GM19395 (cell line): ENCODE data around the gene GZF1.

ENCODE experiments used
- ATAC-seq: cut with Tn5 transposase; IDR thresholded peaks from one replicate; pipeline ENCODE4 v1.9.1; 2021; ENCODE audit warnings: mild to moderate bottlenecking, moderate library complexity; ENCODE audit not compliant: unreplicated experiment

The GZF1 gene

DNA sequence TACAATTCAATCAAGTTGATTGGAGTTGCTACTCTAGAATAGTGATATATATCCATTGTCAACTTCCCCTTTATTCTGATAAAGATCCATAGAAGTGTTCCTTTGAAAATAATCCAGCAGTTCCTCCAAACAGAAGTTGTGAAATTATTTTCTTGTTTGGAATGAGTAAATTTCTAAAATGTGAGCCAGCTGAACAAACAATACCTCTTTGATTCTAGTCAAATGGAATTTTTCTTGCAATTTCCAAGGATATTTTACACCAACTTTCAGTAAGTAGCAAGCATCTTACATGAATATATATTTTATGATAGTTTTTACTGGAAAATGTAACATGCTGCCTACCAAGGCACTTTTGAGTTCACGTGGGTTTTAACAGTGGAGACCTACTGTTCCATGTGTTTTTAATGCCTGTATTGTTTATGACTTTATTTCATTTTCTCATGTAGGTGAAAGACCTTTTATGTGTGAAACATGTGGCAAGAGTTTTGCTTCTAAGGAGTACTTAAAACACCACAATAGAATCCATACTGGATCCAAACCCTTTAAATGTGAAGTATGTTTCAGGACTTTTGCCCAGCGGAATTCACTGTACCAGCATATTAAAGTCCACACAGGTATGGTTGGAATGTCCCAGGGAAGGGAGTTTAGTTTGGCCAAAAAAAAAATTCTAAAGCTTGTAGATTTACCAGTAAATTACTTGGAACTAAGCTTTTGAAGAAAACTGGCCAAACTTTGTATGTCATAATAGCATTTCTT lies 6.5 kb downstream of the GZF1 start:
- ATAC-seq = no peak

DNA sequence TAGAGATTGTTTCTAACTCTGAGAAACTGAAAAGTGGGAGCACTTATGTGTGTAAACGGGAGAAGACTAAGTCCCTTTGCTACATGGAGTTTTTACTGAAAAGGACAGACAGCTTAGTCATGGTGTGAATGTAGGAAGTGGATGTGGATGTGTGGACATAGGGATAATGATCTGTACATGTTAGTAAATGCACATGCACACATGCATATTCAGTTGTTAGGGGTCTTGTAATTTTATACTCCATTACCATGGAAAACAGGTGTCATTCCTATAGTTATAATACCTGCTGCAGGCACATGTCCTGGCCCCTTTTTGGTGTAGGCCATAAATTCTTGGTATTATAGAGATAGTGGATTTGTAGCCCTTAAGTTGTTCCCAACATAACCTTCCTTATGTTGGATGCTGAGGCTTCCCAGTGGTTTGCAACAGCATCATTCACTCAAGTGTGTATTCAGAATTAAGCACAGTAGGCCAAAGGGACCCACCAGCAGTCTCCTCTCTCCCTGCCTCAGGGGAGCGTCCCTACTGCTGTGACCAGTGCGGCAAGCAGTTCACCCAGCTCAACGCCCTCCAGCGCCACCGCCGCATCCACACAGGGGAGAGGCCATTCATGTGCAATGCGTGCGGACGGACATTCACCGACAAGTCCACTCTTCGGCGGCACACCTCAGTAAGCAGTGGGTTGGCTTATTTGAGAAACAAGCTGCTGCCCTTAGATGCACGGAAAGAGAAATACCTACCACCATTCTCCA lies 7.3 kb downstream of the GZF1 start:
- no peak for ATAC-seq

DNA sequence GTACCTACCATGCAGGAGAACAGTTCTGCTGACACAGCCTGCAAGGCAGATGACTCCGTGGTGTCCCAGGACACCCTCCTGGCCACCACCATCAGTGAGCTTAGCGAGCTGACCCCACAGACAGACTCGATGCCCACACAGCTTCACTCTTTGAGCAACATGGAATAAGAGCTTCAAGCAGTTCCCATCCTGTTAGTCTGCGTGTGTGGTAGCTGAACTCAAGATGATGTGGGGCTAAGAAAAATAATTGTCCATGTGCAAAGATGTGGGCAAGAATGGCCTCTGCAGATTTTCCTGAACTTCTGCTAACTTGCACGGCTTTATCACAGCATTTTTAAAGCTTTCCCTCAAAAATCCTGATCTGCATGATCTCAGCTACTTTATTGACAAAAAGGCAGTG lies 8.3 kb downstream of the GZF1 start:
- no peak for ATAC-seq

DNA sequence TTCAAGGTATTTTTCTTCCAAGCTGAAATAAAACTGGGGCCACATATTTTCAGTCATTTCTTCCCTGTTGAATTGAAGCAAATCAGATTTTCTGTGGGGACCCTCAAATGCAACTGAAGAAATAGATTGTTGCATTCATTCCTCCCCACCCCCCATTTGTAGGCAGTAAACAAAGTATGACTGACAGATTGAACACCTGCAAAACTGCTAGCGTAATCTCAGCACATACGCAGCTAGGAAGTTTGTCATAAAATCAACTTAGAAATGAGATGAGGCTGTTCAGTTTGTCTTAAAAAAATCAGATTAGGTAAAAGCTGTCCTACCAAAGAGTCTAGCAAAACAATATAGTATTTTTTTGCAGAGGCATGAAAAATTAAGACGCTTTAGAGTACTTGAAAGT lies 8.9 kb downstream of the GZF1 start:
- ATAC-seq = no peak

- ATAC-seq = no peak
Measured at GRCh38 chr20:23371496-23371895, 9.5 kb downstream of the GZF1 start.

DNA sequence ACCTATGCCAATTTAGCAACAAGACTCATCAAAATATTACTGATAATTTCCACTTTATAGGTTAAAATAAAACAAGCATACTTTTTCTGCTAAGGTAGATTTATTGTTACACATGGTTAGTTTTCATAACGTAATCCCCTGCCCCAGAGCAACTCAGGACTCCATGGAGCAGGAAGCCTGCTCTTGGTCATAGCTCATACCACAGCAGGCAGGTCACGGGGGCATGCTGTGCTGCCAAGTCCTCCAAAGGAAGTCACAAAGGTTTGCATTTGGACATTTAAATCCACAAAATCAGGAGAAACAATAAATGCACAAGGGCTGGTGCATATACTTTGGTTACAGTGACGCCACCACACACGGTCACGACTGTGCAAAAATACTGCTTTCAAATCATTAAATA lies 12.5 kb downstream of the GZF1 start:
- ATAC-seq = no peak

DNA sequence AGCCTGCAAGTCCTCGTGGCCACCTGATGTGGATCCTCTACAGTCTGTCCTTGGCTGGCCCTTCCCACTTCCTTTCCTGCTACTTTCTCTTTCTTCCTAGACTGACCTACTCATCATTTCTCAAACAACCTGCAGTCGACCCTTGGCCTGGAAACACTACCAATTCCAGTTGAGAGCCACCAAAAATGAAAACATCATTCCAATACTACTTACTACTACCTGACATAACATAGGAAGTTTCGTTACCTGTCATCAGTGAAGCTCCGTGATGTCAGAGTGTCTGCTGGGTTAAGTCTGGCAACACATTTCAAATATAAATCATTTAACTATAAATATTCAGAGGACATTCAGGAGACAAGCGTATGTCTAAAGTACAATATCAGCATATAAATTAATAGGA lies 13.8 kb downstream of the GZF1 start:
- ATAC-seq = no peak

DNA sequence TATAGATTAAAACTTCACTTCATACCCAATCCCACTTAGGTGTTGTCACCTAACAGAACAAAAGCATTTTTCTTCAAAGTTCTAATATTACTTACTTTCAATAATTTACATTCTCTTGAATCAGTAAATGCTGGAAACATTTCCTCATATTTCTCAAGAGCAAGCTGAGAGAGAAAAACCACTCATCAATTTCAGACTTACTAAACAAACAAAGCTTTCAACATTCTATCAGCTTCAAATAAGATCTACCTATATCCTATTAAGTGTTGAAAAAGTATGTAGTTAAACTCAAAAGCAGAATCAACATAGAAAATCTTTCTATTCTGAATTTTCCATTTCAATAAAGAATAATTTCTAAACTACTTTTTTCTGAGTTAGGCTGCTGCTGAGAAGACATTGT lies 17.8 kb downstream of the GZF1 start:
- no peak for ATAC-seq

DNA sequence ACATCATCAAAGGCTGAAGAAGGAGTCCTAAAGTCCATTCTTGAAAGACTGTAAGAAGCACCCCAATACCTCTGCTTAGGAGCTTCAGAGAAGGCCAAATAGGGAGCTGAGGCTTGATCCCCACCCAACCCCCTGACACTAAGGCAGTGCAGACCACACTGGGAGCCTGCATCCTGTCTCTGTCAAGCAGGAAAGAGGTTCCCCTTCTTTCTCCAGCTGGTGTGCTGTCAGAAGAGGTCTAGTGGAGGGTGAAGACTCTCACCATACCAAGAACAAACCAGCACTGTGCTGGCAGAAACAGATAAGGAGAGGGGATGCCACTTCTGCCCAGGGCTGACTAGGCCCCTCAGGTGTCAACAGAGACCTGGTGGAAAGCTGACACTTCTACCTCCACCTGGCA lies 19.9 kb downstream of the GZF1 start:
- no peak for ATAC-seq

DNA sequence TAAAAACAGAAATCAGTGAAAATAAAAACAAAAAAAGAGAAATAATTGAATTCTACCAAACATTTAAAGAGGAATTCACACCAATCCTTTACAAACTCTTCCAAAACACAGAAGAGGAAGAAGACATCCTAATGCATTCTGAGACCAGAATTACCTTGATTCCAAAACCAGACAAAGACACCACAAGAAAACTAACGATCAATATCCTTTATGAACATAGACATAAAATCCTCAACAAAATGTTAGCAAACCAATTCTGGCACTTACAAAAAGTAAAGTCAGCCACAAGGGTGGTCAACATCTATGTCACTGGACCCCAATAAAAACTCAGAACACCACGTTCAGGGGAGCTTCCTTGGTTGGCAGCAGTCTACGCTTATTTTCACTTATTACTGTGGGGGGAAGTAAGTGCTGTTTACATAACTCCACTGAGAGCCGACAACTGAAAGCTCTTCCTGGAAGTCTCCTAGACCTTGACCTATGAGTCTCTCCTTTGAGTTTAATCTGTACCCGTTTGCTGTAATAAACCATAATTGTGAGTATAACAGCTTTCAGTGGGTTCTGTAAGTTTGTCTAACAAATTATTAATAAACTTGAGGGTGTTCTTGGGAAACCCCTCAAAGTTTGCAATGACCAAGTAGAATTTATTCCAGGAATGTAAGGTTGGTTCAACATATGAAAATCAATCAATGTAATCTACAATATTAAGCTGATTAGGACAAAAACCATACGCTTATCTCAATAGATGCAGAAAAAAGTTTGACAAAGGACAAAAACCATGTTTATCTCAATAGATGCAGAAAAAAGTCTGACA lies 24.5 kb downstream of the GZF1 start:
- ATAC-seq = no peak

DNA sequence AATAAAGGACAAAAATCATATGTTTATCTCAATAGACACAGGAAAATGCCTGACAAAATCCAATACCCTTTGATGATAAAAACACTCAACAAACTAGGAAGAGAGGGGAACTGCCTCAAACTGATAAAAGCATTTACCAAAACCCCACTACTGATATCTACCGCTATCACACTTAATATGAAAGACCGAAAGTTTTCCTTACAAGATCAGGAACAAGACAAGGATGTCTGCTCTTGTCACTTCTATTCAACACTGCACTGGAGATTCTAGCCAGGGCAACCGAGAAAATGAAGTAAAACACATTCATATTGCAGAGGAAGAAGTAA lies 25.1 kb downstream of the GZF1 start:
- ATAC-seq = no peak

- ATAC-seq = no peak
Measured at GRCh38 chr20:23390091-23390774, 28.3 kb downstream of the GZF1 start.

- no peak for ATAC-seq
Measured at GRCh38 chr20:23391707-23392310, 29.8 kb downstream of the GZF1 start.

DNA sequence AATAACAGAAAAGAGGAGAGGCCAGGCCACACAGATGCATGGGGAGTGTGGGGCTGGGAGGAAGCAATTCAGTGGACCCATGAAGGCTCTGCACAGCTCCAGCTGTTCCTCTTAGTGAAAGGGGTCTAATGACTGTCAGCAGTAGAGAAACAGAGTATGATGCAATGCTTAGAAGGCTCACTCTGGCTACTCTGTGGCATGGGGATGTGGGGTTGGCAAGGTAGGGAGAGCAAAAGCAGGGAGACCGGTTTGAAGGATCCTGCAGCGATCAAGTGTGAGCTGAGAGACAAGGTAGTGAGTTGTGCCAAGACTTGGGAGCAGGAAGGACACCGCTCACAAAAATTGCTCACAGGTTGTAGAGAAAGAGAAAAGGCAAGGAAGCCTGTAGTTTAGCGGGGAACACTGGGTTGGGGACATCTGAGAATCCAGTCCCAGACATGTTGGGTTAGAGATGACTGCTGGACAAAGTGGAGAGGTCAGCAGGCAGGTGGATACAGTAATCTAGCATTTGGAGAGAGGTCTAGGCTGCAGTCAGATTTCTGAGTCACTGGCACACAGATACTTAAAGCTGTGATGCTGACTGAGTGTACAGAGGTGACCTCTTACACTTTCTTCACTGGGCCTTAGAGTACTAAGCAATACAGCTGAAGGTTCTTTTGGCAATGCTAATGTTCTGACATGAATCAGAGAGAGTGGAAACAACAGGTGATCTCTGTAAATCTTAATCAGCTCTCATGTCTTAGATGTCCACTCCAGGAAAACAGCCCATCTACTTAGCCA lies 32.2 kb downstream of the GZF1 start:
- ATAC-seq = no peak

GRCh38 chr20:23396950-23397627 lies 35.1 kb downstream of the GZF1 start:
- no peak for ATAC-seq

- ATAC-seq = no peak
Measured at GRCh38 chr20:23397961-23398360, 36.0 kb downstream of the GZF1 start.

GRCh38 chr20:23399568-23400241 lies 37.7 kb downstream of the GZF1 start:
- ATAC-seq = no peak

- ATAC-seq = no peak
Measured at GRCh38 chr20:23401051-23401450, 39.1 kb downstream of the GZF1 start.

DNA sequence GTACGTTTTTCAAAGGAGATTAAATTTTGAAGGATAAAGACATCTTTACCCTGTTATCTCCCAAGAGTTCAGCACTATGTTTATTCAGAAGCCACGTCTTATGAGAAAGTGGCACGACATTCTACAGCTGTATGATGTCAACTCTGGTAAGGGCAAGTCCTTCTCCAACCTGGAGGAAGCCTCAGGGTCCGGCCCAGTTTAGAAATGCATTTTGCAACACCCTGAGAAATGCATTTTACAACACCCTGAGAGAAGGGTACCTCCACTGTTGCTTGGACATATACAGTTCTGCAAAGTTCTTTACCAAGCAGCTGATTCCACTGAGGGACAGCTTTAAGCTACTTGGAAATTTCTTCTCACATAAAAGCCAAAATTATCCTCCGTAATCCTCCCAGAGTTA lies 41.8 kb downstream of the GZF1 start:
- ATAC-seq = no peak
